ENCODE results near the gene VAV2.

The VAV2 gene

GRCh38 chr9:133943036-133943780 is 48.9 kb downstream of the VAV2 start:
- TF ChIP-seq CTCF (IDR thresholded peaks at IDR 0.05; ENCODE audit: extremely low read depth, insufficient read depth, missing control alignments) = no peak
- DNase-seq (ENCODE audit: low spot score) = no peak
- in situ Hi-C loops (cut with MboI; ENCODE audit: low pct_unique_long_range_greater_than_20kb, low sequenced_read_pairs, unreplicated experiment) = no loop called here

GRCh38 chr9:133942206-133942975 is 49.7 kb downstream of the VAV2 start:
- no peak for DNase-seq (ENCODE audit: low spot score)
- no peak for TF ChIP-seq CTCF (IDR thresholded peaks at IDR 0.05; ENCODE audit: extremely low read depth, insufficient read depth, missing control alignments)
- in situ Hi-C loops (cut with MboI; ENCODE audit: low pct_unique_long_range_greater_than_20kb, low sequenced_read_pairs, unreplicated experiment) = no loop called here

DNA sequence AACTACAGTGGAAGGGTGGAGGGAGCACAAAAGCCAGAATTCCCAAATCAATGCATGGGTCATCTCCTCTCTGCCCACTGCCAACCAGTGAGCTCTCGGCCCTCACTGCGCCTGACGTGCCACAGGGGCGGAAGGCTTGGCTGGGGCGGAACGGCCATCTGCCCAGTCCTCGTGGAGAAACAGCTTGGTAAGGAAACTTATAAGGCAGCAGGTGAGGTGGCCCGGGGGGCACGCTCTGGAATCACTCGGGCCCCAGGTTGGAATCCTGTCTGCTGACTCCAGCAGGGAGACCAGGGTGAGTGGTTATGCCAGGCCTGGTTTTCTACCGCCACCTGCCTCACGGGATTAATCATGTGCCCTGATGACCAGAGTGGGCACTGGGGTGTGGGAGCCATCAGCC is 52.3 kb downstream of the VAV2 start:
- DNase-seq (ENCODE audit: low spot score) = no peak
- no peak for TF ChIP-seq CTCF (IDR thresholded peaks at IDR 0.05; ENCODE audit: extremely low read depth, insufficient read depth, missing control alignments)
- in situ Hi-C loops (cut with MboI; ENCODE audit: low pct_unique_long_range_greater_than_20kb, low sequenced_read_pairs, unreplicated experiment) = no loop called here

- no peak for DNase-seq (ENCODE audit: low spot score)
- no peak for TF ChIP-seq CTCF (IDR thresholded peaks at IDR 0.05; ENCODE audit: extremely low read depth, insufficient read depth, missing control alignments)
- in situ Hi-C loops (cut with MboI; ENCODE audit: low pct_unique_long_range_greater_than_20kb, low sequenced_read_pairs, unreplicated experiment) = no loop called here
These were observed 52.8 kb downstream of the VAV2 start for GRCh38 chr9:133939171-133939785.

DNA sequence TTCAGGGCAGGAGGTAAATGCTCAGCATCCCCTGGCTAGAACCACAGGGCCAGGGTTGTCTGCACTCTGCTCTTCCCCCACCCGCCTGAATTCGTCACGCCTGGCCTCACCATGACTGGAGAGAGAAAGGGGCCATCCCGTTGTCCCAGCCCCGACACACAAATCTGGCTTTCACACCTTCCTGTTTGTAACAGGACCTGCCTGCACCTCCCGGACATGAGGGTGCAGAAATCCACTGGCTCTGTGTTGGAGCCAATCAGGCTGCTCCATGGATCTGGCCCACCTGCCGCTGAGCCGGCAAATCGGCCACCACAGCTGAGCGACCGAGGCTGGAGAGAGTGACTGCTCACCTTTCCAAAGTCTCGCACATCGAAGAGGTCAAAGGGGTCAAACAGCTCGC is 53.4 kb downstream of the VAV2 start:
- in situ Hi-C loops (cut with MboI; ENCODE audit: low pct_unique_long_range_greater_than_20kb, low sequenced_read_pairs, unreplicated experiment) = no loop called here
- DNase-seq (ENCODE audit: low spot score) = no peak
- TF ChIP-seq CTCF (IDR thresholded peaks at IDR 0.05; ENCODE audit: extremely low read depth, insufficient read depth, missing control alignments) = no peak

DNA sequence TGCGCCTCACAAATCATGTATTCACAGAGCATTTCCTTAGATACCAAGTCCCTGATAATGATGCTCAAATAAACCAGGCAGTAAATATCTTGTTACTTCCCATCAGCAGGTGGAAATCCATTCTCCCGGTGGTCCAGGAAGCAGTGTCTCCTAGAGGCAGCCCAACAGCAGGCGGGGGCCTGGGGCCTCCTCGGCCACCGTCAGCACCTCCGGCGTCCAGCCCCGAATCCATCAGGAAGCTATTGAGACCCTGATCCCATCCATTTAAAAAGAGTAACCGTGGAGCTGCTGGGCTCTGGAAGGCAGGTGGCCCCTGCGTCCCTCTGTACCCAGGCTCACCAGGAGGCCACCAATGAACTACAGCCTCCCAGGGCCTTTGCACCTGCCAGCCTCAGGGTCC is 54.0 kb downstream of the VAV2 start:
- in situ Hi-C loops (cut with MboI; ENCODE audit: low pct_unique_long_range_greater_than_20kb, low sequenced_read_pairs, unreplicated experiment) = no loop called here
- no peak for TF ChIP-seq CTCF (IDR thresholded peaks at IDR 0.05; ENCODE audit: extremely low read depth, insufficient read depth, missing control alignments)
- DNase-seq (ENCODE audit: low spot score) = no peak

Data from GM13977 (cell line).